ENCODE measurements around the gene HOXC6. TPM values are rescaled to one million over a fixed set of nuclear protein-coding genes. Genes with fewer than 3 reads are reported as not detected.

Gene HOXC6
- total and polyA plus RNA-seq, 11 donors, result 0.04 to 0.40 (median 0.08) TPM; not detected in 8

DNA sequence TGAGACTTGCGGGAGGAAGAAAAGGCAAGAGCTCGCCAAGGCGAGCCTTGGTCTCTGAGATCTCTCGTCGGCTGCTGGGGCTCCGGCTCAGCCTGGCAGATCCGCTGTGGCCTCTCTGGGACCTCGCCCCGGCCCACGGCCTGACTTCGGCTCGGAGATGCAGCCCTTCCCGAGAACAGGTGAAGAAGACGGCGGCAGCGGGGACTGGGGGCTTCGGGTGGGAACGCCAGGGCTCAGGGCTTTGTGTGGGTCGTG lies 34.3 kb upstream of the HOXC6 start:
- TF ChIP-seq, protein P1, sequence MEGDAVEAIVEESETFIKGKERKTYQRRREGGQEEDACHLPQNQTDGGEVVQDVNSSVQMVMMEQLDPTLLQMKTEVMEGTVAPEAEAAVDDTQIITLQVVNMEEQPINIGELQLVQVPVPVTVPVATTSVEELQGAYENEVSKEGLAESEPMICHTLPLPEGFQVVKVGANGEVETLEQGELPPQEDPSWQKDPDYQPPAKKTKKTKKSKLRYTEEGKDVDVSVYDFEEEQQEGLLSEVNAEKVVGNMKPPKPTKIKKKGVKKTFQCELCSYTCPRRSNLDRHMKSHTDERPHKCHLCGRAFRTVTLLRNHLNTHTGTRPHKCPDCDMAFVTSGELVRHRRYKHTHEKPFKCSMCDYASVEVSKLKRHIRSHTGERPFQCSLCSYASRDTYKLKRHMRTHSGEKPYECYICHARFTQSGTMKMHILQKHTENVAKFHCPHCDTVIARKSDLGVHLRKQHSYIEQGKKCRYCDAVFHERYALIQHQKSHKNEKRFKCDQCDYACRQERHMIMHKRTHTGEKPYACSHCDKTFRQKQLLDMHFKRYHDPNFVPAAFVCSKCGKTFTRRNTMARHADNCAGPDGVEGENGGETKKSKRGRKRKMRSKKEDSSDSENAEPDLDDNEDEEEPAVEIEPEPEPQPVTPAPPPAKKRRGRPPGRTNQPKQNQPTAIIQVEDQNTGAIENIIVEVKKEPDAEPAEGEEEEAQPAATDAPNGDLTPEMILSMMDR (IDR thresholded peaks at IDR 0.05), result no peak
- no peak for TF ChIP-seq POLR2A (IDR thresholded peaks at IDR 0.05)
- Histone ChIP-seq H3K27ac (no peak overlapping the region), H3K4me1 (peaks cover 0 to 42% (median 22%) of the 10 kb centered on the region in 12 donors), H3K4me3 (peak overlapping the region in 1 of 12 donors; percentile 6), H3K9me3 (no peaks in the 10 kb centered on the region), H3K27me3 (peaks cover 85 to 100% (median 99%) of the 10 kb centered on the region in 9 donors), H3K36me3 (no peaks in the 10 kb centered on the region)
- 4 to 7% (median 6%) methylated on average over 18 to 19 of the region's 19 CpGs for WGBS, 4 donors
- peak in 1 of 5 donors; percentile 17 for DNase-seq
- no peak for ATAC-seq
- intact Hi-C loops (cut with DNase I), result no loop called here

DNA sequence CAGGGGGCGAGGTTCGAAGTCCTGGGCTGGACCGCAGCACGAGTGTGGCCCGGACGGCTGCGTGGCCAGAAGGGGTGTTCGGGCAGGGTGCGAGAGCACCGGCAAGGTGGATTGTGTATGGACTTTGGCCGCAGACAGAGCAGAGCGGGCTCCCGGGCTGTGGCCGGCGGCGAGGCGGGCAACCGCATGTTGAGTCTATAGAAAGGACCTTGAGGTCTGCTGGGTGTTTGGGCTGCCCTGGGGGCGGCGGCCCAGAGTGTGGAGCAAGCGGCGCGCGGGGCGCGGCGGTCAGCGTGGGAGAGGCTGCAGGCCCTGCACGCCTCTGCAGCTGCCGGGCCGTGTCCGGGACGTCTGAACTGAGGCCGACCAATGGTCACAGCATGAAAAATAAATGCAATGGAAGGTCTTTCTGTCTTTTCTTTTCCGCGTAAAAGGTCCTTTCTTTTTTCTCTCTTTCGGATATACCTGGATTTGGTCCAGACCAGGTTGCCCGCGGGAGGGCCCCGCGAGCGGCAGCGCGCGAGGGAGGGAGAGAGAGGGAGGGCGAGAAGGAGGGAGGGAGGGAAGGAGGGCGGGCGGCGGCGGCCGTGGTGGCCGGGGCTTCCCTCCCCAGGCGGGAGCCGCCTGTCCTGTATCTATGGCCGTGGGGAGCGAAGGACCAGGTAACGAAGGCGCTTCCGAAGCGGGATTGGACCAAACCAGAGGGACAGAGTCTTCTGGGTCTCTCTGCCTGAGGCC lies 33.8 kb upstream of the HOXC6 start:
- Histone ChIP-seq H3K4me1 (peaks cover 0 to 37% (median 20%) of the 10 kb centered on the region in 12 donors), H3K4me3 (peak overlapping the region in 6 of 12 donors; percentile 2 to 63 (median 32)), H3K27ac (no peak overlapping the region), H3K27me3 (peaks cover 85 to 100% (median 99%) of the 10 kb centered on the region in 9 donors), H3K36me3 (no peaks in the 10 kb centered on the region), H3K9me3 (no peaks in the 10 kb centered on the region)
- TF ChIP-seq POLR2A (IDR thresholded peaks at IDR 0.05), result no peak
- TF ChIP-seq, protein P1 (IDR thresholded peaks at IDR 0.05), result no peak
- ATAC-seq (no peak), DNase-seq (peak in 1 of 5 donors; percentile 10)
- 4 to 8% (median 5%) methylated on average over 53 to 60 of the region's 60 CpGs for WGBS, 4 donors
- intact Hi-C loops (cut with DNase I), result no loop called here

DNA sequence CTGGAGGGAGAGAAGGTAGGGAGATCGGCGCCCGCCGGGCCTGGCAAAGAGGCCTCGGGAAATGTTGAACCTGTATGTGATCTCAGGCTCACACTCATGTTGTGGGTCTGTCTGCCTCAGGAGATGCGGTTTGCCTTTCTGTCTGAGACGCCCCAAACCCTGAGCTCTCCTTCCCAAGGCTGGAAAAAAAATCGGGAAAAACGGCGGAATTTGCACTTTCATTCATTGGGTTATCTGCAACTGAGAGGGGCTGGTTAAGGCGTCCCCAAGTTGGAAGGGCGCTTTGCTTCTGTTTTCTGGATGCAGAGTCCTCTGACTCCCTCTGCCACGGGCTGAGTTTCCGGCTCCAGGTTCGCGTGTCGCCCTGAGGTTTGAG lies 33.2 kb upstream of the HOXC6 start:
- DNase-seq (peak in 1 of 5 donors; percentile 21), ATAC-seq (peak in 1 of 4 donors; percentile 15)
- Histone ChIP-seq H3K4me1 (peaks cover 0 to 42% (median 23%) of the 10 kb centered on the region in 12 donors), H3K27ac (no peak overlapping the region), H3K36me3 (no peaks in the 10 kb centered on the region), H3K4me3 (peak overlapping the region; percentile 19 to 63 (median 48)), H3K27me3 (peaks cover 84 to 100% (median 100%) of the 10 kb centered on the region in 9 donors), H3K9me3 (no peaks in the 10 kb centered on the region)
- no peak for TF ChIP-seq POLR2A (IDR thresholded peaks at IDR 0.05)
- TF ChIP-seq, protein P1 (IDR thresholded peaks at IDR 0.05), result no peak
- WGBS, 4 donors, result 3 to 4% (median 3%) methylated on average over 17 of the region's 17 CpGs
- intact Hi-C loops (cut with DNase I), result no loop called here

DNA sequence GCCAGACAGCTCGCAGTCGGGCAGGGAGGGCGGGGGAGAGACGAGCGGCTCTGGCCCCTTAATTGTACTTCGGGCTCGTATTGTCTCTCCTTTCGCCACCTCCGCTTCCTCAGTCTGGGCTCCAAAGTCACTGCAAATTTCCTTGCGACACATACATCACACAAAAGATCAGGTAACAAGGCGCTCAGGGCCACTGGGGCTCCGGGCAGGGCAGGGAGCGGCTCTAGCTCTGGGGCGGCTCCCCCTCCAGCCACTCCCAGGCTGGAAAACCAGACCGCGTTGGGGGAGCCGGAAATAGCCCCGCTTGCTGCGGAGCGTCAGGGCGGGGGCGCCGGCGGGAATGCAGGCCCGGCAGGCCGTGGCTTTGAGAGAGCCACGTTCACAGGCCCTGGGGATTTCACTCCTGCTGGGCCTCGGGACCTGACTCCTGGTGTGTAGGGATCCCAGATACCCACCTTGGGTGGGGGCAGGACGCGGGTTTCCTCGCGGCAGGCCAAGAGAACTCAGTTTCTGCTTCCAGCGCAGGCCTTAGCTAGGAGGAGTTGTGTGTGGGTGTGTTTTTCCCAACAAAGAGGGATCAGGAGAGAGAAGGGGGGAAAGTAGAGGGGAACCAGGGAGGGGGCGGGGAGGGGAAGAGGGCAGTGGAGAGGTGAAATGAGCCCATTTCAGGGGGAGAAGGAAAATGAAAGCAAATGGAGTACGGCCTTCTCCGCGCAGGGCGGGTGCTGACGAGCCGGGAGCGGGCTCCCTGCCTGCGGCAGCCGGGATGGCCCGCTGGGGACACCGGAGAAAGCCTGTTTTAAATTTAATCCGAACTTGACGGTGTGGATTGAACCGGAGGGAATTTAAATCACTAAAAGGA lies 32.6 kb upstream of the HOXC6 start:
- Histone ChIP-seq H3K9me3 (no peaks in the 10 kb centered on the region), H3K27ac (no peak overlapping the region), H3K27me3 (peaks cover 85 to 100% (median 100%) of the 10 kb centered on the region in 9 donors), H3K4me1 (peaks cover 0 to 48% (median 29%) of the 10 kb centered on the region in 12 donors), H3K4me3 (peak overlapping the region; percentile 19 to 63 (median 48)), H3K36me3 (no peaks in the 10 kb centered on the region)
- ATAC-seq (peak in 3 of 4 donors; percentile 21 to 61 (median 50)), DNase-seq (peak in 1 of 5 donors; percentile 32)
- 3 to 5% (median 3%) methylated on average over 35 to 48 of the region's 48 CpGs for WGBS, 4 donors
- TF ChIP-seq, protein P1 (IDR thresholded peaks at IDR 0.05), result no peak
- TF ChIP-seq POLR2A (IDR thresholded peaks at IDR 0.05), result no peak
- intact Hi-C loops (cut with DNase I), result no loop called here

Data from heart left ventricle (tissue), 16 donors.